SIG-M5 treated with dmso at 0.1 percent for 504 hours (cell line): ENCODE measurements around the gene TRPC4AP.

ENCODE experiments used
- DNase-seq: peaks from one replicate; lab custom pipeline; 2025; ENCODE audit not compliant: unreplicated experiment; lab: John Stamatoyannopoulos, UW

The TRPC4AP gene

DNA sequence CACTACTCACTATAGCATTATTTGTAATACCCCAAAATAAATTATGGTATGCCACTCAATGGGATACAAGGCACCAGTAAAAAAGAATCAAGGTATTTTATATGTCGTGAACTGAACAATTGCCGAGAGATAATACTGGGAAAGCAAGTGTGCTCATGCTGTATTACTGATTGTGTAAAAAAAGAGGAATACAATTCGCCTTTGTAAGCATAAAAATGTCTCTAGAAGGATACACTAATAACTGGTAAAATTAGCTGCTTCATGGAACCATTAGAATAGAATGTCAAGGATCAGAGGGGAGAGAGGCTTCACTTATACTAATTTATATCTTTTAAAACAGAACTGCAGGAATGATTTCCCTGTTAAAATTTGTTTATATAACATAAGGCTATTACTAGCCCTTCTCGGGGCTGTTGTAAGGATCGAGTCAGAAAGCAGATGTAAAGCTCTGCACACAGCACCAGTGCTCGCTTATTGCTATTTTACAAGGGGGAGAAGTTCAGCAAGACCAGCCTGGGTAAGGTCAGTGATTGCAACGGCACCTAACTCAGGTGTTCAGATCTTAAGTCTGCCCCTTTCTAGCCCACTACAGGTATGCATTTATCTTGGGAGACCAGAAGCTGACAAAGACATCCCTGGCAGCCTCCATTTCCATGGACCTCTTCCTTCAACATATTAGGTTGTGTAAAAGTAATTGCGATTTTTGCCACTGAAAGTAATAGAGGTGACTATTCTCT, 75.3 kb downstream of the TRPC4AP start:
- DNase-seq = no peak

DNA sequence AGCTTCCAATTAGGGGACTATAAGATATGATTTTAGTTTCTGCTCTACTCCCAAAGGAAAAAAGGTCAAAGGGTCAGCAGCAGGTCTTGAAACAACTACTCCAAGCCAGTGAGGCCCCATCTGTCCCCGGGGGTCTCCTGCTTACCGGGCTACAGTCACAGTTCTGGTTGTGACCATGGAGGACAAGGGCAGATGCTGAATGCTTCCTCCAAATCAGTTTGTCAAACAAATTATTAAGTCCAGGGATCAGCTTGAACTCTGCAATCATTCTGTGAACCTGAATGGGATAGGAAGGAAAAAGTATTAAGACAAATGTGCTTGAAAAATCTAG, 76.8 kb downstream of the TRPC4AP start:
- no peak for DNase-seq

DNA sequence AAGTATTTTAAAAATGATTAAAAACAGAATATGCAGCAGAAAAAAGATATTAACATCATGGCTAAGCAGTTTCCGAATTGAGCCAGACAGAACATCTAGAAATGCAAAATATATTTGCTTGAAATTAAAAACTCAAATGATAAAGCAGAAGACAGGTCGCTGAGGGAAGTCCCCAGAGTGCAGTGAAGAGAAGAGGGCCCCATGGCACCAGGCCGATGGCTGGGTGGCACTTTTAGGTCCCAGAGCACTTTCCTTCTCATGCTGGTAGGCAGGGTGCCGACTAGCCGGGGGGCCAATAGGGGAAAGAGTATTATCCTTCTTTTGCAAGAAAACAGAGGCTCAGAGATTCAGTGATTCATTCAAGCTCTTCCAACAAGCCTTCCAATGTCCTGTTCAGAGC, 78.1 kb downstream of the TRPC4AP start:
- no peak for DNase-seq

DNA sequence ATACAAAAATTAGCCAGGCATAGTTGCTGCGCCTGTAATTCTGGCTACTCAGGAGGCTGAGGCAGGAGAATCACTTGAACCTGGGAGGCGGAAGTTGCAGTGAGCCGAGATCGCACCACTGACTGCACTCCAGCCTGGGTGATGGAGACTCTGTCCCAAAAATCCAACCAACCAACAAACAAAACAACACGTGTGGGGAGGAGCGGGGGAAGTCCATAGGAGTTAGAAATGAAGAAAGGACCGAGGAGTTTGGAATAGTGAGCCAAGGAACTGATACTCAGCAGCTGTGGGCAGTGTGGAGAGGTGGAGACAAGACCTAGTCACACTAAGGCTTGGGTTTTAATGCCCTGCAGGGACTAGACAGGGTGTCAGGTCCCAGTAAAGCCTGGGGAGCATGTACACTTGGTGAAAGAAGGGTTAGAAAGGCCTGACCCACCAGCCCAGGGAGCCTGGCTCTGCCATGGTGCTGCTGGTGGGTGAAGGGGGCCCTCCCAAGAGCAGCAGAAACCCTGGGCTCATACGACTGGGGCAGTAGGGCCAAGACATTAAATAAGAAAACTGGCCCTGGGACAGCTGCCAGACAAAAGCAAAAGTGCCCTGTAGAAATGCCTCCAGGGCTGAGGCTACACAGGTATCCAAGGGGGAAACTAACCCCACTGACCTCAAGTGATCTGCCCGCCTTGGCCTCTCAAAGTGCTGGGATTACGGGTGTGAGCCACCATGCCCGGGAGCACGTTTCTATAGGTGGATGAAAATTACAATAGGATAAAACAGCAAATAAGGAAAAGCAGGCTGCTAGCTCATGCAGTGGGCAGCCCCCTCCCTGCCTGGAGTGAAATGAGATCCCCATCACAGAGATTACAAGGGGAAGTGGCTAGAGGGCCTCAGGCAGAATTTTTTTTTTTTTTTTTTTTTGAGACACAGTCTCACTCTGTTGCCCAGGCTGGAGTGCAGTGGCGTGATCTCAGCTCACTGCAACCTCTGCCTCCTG, 78.9 kb downstream of the TRPC4AP start:
- DNase-seq = no peak

DNA sequence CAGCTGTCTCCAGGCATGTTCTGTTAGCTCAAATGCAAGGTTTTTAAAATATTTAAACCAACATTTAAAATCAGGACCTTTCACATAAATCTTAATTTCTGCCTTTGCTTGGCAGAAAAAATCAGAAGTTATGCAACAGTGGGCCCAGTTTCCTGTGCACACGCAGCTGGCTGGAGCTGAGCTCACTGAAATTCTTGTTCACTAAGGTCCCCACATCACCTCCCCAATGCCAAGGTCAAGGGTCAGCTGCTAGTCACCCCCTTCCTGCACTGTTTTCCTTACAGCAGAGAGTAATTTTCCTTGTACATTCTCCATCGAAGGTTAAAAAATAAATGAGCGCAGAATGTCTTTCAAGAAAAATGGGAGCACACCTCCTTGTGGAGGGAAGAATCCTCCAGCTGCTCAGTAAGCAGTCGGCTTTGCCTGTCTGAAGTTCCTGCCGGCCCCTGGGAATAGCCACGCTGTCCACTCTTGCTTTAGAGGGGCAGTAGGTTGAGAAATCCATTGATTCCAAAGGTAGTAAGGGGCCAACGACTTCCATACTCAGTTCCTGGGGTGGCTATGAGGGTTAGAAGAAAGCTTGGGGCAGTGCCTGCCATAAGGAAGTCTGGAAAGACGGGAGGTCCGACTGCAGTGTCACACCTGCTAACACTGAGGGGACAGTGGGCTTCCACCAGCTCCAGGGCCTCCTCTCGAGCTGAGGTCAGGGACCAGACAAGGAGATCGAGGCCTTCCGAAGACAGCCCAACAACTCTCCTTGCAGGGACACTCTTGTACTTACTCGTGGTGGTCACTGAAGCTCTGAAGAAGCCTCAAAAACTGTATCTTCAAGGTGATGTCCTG, 80.2 kb downstream of the TRPC4AP start:
- no peak for DNase-seq

- no peak for DNase-seq
These were observed 80.9 kb downstream of the TRPC4AP start for GRCh38 chr20:35011589-35012226.

GRCh38 chr20:35010405-35011192, 82.0 kb downstream of the TRPC4AP start:
- no peak for DNase-seq

- no peak for DNase-seq
These were observed 82.8 kb downstream of the TRPC4AP start for GRCh38 chr20:35009665-35010328.

DNA sequence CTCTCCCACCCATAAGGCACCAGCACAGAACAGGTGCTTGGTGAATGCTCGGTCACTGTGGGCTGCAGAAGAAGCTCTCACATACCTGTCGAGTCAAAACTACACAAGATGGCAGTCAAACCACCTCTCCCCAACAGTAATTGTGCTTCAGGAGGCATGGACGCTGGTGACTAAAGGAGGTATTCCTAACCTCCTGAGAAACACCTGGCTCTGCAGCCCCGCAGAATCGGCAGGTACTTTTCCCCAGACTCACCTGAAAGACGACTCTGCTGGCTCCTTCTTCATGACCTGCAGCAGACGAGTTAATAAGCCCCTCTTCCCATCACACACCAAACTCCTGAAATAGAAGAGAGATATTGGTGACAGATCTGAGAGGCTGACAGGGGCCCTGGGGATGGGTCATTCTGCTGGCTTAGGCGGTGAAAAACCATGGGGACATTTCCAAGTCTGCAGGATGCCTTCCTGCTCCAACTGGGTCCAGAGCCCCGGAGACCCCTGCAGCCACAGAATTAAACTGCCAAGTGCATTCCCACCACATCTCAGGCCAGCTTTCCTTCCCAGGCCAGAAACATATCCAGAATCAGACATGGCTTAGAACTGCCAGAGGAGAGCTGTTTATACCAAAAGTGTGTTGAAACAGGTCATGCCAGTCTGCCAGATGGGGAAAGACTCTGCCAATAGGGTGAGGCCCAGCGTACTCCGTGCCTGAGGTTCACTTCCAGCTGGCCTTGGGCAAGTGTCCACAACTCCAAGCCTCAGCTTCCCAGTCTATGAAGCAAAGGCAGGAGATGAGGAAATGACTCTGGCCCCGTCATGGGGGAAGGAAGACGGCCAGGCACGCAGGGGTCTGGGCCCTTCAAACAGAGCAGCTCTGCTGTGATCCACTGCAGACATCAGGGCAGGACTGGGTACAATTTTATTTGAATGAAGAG, 83.9 kb downstream of the TRPC4AP start:
- DNase-seq = no peak

GRCh38 chr20:35007891-35008290, 84.7 kb downstream of the TRPC4AP start:
- DNase-seq = no peak

DNA sequence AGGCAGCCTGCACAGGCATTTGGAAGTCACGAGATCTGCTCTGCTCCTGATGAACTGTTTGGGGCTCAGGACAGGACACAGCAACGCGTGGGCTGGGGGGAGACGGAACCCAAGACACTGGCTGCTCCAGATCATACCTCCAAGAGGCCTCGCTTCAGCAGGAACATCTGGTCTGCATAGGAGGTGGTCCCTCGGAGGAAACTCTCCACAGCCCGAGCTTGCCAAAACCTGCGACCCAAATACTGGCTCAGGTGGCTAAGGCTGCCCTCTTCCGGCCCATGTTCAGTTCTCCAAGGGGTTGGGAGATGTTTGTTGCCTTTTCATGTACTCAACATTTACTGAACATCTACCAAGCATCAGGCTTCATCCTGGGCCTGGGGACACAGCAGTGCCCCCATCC, 85.2 kb downstream of the TRPC4AP start:
- no peak for DNase-seq

DNA sequence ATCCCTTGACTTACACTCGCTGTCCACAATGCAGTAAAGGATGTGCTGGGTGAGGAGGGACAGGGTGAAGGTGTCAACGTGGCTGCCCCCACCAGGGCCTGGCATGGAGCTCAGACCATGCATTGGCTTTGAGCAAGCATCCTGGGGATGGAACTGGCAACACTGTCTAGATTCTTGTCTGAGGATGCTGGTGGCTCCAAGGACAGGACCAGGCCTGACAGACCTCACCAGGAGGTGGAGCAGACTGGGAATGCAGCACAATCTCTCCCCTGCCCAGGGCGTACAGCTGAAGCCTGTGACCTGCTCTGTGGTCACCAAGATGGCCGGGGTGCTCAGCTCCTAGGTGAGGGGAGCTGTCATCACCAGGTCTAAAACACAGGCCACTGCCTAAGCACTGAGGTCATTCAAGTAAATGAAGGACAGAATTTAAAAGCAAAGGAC, 86.1 kb downstream of the TRPC4AP start:
- no peak for DNase-seq

DNA sequence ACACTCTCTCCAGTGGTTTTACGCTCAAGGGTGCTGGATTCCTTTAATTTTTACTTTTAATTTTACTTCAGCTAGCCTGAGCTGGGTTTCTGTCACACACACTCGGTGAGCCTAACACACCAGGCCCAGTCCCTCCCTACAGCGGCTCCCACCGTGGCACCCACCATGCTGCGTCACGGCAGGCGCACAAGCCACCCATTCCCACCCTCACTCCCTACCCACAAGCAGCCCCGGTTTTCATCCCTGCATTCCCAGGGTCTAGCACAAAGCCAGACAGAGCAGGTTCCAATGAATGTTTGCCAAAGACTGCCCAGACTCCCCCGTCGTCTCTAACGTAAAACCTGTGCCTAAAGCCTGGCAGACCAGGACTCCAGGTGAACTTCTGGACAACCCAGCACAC, 86.6 kb downstream of the TRPC4AP start:
- no peak for DNase-seq

DNA sequence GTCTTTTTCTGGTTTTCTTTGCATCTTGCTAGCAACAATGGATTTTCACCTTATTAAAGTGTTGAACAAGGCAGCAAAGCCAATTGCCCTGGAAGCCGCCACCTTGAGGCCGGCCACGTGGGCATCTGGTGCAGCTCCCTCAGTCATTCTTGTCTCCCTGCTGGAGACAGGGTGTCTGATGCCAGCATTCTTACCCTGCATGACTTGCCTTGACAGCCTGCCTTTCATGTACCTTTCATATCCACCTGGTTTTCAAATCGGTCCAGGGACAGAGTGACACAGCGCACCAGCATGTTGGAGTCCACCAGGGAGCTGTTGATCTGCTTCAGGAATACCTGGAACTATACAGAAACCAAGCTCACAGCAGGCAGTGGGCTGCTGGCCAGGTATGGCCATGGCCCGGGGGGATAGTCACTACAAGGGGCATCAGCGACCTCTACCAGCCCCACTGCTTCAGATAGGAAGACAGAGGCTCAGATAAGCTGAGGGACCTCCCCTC, 87.1 kb downstream of the TRPC4AP start:
- no peak for DNase-seq

DNA sequence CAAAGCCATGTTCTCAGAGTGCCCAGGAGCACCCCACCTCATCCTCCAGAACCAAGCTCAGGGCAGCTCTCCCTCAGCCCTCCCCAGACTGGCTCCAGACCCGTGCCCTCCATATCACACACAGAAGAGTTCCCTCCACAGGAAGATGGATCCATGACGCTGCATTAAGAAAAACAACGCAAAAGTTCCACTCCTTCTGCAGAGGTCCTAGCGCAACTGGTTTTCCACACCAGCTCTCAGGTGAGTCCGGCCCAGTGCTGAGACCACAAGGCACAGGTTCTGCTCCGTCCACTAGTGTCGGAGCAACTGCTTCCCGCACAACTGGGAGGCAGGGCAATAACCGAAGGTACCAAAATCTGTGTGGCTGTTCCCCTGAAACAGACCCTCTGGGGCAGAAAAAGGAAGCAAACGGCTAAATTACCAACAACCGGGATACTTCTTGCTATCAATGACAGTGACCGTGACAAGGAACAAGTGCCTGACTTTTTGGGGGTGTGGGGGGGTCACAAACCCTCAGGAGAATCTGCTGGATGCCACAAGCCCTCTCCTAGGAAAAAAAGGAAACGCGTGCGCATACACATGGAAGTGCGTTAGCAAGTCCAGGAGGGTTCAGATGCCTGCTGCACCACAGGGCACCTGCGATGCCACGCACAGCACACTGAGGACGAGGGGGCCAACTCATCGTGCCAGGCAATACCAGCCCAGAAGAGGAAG, 87.7 kb downstream of the TRPC4AP start:
- DNase-seq = no peak

DNA sequence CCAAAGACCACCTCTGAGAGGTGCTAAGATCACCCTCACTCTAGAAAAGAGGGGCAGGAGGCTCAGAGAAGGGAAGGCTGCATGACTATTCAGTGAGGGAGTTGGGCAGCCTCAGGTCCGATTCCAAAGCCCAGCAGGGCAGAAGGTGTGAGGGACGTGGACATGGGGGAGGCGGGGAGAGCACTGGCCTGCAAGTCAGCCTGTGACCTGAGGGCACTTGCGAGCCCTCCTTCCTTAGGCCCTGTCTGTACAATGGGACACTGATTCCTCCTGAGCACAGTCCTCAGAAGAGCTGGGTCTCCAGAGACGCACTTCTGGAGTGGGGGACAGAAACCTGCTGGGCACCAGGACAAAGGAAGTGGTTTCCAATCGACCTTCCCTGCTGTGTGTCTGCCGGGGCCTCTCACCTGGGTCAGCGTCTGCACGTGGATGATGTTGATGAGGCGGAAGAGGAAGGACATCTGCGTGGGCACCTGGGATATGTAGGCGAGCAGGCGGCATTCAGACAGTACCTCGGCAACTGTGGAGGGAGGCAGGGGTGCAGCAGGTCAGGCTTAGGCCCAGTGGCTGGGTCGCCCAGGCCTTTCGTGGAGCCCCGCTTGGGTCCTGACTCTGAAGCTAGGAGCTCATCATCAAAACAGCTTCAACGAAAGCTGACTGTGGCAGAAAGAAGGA, 88.4 kb downstream of the TRPC4AP start:
- DNase-seq = no peak
